ENCODE data around the gene TTK. TPM values are rescaled to one million over a fixed set of nuclear protein-coding genes. Genes with fewer than 3 reads are reported as not detected.

The TTK gene
- total RNA-seq, result 0.64 and 2.9 TPM in 2 replicates

DNA sequence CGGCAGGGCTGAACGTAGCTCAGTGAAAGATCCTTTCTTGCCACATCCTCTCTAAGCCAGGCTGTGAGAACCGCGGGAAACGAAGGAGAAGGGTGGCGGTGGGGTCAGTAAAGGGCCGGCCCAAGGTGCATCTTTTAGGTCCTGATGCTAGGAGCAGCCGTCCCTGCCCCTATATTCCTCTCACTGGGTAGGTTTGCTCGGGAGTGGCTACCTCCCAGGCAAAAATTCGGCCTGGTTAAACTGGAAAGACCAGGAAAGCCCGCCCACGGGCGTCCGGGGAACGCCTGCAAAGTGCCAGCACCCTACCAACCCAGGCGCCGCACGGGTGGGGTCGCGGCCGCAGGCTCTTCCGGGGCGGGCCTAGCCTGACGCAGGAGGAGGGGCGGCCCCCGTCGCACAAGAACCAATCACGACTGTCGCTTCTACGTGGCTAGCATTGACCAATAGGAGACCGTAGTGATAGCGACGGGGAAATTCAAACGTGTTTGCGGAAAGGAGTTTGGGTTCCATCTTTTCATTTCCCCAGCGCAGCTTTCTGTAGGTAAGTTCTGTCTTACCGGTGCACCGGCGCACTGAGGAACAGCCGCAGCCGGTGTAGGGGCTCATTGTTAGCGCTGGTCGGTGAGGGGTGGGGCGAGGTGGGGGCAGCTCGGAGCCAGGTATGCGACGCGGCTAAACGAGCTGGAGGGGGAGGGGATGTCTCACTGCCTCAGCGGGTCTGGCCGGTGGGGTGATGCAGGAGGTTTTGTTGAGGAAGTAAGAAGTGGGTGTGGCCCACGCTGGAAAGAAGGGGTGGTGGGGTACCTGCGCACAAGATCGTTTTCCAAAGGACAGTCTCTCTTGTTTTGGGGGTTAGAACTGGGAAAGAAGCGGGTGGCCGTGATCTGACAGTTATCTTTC, at the start of gene TTK:
TTK (plus strand) TSS at position 477 of the 900 bp plus-strand sequence. CDS start 1,195 bp downstream, outside the sequence.

Other genes starting within 250 kb of the TTK start
- gene ELOVL4, start 57.1 kb upstream of the TTK start, total RNA-seq, result 8.7 and 10.4 TPM in 2 replicates
- gene BCKDHB, start 102.0 kb downstream of the TTK start, total RNA-seq, result 8.4 and 9.0 TPM in 2 replicates